Smooth muscle cell of the brain vasculature (primary cell): ENCODE measurements around the gene ATRX.
"Not testable (repeated sequence)": the region's sequence is repeated elsewhere in the genome, so short reads cannot be mapped to it uniquely, and the experiment has no call there.

ENCODE experiments used
- DNase-seq: peaks from one replicate; pipeline ENCODE4 v3.0.0-alpha.2; 2012; ENCODE audit warnings: low read depth, low spot score

Gene ATRX

DNA sequence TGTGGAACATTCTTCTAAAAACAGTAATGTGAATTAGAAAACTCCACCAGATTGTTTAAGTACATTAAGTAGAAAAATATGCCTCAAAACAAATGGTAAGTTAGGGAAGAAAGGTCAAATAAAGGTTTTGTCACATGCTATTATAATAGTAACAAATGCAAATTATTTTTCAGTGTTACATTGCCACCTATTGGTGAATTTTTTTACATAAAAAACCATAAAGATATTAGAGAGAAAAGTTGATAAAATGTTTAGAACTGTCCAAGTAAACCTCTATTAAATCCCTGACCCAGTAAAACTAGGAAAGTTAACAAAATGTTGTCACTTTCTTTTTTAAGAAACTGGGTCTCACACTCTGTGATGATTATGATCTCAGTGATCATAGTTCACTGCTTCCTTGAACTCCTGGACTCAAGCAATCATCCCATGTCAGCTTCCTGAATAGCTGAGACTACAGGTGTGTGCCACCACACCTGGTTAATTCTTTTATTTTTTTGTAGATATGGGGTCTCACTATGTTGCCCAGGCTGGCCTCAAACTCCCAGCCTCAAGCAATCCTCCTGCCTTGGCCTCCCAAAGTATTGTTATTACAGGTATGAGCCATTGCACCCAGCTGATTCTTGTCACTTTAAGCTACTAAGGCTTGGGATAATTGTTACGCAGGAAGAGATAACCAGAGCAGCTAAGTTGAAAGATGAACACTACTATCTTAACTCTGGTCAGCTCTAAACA, 157.6 kb downstream of the ATRX start:
- DNase-seq: no peak

DNA sequence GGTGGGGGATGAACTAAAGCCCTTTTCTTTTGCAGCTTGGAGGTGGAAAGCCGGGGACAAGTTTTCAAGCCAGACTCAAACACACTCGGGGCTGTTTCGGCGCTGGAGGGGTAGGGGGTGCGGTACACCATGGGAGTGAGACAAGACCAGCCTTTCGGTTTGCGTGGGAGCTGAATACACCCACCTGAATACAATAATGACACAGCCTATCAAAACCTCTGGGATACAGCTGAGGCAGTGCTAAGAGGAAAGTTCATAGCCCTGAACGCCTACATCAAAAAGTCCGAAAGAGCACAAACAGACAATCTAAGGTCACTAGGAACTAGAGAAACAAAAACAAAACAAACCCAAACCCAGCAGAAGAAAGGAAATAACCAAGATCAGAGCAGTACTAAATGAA, 163.3 kb downstream of the ATRX start:
- no peak for DNase-seq

DNA sequence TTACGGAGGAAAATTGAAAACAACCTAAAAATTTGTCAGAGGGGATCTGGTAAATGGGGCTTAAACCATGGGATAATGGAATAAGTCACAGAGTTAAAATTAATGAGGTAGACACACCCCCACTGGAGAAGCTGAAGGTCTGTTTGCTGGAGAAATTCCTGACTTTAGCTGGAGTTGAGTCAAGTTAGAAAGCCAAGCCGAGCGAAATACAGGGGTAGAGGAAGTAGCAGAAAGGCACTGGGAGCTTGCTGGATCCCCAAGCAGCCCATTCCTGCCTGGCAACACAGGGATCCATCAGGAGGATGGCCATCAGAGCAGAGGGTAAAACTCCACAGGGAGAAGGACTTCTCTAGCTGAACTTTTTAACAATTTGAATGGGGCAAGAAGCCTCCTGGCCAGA, 163.8 kb downstream of the ATRX start:
- DNase-seq: no peak

DNA sequence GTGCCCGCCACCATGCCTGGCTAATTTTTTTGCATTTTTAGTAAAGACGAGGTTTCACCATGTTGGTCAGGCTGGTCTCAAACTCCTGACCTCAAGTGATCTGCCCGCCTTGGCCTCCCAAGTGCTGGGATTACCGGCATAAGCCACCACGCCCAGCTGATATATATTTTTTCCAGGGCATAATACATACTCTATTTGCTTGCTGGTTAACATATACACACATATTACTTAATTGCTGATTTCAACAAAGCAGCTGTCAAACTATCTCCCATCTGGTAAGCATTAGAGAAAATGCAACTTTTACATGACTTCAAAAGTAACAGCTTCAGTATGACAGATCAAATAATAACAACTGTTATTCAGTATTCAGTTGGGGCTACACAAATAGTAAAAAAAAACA, 164.6 kb downstream of the ATRX start:
- DNase-seq: not testable (repeated sequence)

DNA sequence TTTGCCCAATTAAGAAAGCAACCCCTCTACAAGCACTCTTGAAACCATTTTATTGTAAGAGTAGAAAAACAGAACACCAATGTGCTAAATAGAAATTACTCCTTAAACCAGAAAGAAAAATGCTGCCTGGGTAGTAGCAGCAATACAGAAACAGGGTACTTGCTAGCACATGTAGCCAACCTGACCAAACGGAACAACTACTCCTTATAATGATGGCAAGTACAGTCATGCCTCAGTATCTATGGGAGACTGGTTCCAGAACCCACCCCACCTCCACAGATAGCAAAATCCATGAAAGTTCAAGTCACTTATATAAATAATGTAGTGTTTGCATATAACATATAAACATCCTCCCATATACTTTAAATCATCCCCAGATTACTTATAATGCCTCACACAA, 168.8 kb downstream of the ATRX start:
- DNase-seq: no peak

DNA sequence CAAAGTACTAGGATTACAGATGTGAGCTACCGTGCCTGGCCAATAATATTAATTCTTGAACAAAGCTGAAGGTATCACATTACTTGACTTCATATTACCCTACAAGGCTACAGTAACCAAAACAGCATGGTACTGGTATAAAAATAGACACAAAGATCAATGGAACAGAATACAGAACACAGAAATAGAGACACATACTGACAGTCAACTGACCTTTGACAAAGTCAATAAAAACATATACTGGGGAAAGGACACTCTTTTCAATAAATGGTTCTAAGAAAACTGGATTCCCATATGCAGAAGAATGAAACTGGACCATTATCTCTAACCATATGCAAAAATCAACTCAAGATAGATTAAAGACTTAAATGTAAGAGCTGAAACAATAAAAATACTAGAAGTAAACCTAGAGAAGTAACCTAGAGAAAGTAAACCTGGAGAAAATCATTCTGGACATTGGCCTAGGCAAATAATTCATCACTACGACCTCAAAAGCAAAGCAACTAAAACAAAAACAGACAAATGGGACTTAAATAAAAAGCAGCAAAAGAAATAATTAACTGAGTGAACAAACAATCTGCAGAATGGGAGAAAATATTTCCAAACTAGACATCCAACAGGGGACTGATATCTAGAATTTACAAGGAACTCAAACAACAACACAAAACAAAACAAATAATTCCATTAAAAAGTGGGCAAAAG, 182.2 kb downstream of the ATRX start:
- DNase-seq: no peak

DNA sequence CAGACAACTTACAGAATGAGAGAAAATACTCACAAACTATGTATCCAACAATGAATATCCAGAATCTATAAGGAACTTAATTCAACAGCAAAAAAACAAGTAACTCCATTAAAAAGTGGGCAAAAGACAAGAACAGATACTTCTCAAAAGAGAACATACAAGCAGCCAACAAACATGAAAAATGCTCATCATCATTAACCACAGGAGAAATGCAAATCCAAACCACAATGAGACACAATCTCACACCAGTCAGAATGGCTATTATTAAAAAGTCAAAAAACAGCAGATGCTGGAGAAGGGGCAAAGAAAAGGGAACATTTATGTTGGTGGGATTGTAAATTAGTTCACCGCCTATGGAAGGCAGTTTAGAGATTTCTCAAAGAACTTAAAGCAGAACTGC, 188.5 kb downstream of the ATRX start:
- no peak for DNase-seq

DNA sequence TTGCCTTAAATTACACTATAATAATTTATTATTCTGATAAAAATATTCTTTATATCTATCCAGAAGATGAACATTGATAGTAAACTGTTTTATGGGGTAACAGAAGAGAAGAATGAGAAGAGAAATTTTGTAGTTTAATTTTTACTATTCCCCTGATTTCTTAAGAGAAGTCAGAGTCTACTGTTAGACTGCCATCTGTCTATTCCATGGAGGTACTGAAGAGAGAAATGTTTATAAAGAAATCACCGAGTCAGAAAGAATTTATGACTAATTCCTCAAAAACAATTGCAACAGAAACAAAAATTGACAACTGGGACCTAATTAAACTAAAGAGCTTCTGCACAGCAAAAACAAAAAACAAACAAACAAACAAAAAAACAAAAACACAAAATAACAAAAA, 188.9 kb downstream of the ATRX start:
- DNase-seq: peak; percentile 2

DNA sequence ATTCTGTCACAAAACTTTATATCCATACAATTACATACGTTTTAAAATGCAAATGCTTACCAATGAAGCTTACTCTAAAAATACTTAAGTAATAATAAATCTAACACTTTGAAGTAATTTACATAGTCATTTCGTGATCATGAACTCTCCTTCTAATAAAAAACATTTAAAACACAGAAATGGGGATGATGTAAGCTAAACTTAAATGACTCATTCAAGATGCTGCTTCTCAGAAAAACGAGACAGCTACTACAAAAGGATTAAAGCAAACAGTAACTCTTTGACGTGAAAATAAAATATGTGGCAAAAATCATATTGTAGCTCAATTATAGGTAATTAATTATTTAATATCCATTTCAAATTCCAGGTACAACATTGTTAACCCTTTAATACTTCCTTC, 190.2 kb downstream of the ATRX start:
- no peak for DNase-seq

DNA sequence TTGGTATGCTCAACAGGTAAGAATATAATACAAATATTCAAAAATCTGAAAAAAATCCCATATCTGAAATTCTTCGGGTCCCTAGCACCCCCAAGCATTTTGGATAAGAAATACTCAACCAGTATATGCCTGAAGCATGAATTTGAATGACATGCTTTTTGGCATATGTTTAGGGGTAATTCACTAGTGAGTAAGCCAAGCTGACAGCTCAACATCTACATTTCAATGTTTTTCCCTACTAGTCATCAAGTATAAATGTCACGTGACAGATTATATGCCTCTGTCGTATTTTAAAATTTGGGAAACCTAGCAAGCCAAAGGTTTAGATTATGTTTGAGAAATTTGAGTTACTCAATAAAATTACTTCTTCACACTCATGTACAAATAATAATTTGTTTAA, 213.7 kb downstream of the ATRX start:
- no peak for DNase-seq

DNA sequence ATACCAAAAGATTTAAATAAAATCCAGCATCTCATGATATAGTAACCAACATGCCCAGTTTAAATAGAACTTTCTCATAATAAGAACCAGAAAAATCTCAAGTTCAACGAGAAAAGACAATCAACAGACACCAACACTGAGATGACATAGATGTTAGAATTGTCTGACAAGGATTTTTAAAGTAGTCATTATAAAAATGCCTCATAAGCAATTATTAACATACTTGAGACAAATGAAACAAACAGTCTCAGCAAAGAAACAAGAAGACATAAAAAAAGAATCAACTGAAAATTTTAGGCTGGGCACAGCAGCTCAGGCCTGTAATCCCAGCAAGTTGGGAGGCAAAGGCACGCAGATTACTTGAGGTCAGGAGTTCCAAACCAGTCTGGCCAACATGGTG, 220.7 kb downstream of the ATRX start:
- no peak for DNase-seq

DNA sequence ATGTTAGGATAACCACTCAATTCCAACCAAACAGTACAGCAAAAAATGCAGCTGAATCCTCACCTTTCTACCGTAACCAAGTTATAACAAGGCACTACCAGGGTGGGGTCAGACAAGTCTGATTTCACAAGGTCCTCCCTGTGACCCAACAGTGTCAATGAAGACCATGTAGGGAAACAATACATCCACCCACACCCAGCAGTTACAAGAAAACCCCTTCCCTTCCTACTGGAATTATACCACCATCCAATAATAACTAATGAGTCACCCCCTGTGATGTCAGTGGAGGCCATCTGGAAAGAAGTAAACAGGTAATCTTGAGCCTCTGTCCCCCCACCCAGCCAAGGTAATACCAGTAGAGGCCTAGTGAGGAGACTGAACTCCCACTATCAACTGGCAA, 221.2 kb downstream of the ATRX start:
- no peak for DNase-seq

DNA sequence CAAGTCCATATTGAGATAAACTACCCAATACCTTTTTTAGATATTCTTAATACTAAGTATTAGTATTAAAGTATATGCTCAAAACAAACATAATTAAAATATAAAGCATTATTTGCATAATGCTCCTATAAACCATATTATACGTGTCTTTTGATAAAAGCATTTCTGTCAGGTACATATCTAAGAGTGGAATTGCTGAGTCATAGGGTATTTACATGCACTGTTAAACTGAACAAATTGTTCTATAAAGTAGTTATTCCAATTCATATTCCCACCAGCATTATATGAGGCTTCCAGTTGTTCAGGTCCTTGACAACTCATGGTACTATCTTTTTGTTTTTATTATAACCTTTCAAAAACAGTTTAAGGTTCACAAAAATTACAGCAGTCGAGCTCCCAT, 224.6 kb downstream of the ATRX start:
- DNase-seq: no peak

DNA sequence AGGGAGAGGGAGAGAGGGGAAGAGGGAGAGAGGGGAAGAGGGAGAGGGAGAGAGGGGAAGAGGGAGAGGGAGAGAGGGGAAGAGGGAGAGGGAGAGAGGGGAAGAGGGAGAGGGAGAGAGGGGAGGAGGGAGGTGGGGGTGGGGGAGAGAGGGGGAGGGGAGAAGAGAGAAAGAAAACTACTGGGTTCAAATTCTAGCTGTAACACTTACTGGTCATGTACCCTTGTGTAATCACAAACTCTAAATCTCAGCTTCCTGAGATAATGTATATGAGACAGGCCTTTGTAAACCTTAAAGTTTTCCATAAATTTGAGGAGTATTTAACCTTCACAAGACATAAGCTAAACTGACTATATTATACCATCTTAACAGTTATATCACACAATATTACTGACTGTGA, 229.7 kb downstream of the ATRX start:
- DNase-seq: no peak

DNA sequence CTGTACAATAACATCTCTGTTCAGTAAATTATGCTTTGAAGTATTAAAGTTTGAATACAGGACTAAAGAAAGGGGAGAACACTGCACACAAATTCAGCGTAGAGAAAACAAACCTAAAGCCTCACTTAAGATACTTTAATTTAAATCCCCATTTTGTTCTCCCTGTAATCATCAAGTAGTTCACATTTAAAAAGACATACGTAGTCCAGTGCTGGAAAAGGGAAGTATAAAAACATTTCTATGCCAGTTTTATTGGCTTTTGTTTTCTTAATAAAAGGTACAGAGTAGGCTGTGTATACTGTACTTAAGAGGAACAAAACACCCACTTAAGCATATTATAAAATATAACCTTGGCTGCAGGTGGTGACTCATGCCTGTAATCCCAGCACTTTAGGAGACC, 237.3 kb downstream of the ATRX start:
- DNase-seq: no peak

DNA sequence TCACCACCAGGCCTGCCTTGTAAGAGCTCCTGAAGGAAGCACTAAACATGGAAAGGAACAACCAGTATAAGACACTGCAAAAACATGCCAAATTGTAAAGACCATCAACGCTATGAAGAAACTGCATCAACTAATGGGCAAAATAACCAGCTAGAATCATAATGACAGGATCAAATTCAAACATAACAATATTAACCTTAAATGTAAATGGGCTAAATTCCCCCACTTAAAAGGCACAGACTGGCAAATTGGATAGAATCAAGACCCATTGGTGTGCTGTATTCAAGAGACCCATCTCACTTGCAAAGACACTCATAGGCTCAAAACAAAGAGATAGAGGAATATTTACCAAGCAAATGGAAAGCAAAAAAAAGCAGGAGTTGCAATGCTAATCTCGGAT, 246.2 kb downstream of the ATRX start:
- not testable (repeated sequence) for DNase-seq

DNA sequence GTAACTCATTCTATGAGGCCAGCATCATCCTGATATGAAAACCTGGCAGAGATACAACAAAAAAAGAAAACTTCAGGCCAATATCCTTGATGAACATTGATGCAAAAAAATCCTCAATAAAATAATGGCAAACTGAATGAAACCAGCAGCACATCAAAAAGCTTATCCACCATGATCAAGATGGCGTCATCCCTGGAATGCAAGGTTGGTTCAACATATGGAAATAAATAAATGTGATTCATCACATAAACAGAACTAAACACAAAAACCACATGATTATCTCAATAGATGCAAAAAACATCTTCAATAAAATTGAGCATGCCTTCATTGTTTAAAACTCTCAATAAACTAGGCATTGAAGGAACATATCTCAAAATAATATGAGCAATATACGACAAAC, 254.8 kb downstream of the ATRX start:
- DNase-seq: not testable (repeated sequence)

DNA sequence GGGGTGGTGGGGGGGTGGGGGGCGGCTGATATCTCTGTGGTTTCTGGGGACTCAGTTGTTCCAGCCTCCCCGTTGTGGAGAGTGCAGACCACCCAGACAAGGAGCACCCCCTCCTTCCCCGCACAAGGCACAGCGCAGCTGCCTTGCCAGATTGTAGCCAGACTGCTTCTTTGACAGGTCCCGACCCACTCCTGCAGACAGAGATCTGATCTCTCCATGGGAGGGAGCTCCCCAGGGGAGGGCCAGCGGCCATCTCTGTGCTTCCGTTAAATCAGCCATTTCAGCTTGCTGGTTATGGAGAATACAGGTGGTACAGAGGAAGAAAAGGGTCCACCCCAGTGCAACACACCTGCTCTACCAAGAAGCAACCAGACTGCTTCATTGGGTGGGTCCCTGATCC, 258.0 kb downstream of the ATRX start:
- no peak for DNase-seq

DNA sequence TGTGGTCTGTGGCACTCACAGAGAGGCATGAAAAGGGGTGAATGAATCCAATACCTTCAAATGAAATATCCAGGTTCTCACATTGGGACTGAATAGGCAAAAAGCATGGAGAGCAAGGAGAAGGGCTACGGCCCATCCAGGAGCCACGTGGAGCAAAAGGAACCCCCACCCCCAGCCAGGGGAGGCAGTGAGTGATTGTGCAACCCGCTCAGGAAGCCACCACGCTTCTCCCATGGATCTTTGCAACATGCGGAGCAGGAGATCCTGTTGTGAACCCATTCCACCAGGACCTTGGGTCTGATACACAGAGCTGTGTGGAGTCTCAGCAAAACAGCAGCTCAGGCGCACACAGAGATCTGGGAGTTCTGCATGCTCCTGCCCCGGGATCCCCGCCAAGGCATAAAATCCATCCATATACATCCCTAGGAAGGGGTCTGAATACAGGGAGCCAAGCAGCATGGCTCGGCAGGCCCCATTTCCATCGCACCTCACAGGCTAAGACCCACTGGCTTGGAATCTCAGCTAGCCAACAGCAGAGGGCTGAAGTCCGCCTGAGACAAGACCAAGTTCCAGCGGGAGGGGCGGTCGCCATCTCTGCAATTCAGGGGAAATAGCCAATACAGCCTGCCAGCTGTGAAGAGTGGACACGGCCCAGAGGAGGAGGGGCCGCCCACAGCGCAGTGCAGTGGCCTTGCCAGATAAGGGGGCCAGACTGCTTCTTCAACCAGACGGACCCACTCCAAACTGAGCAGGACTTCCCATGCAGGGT, 258.6 kb downstream of the ATRX start:
- no peak for DNase-seq

DNA sequence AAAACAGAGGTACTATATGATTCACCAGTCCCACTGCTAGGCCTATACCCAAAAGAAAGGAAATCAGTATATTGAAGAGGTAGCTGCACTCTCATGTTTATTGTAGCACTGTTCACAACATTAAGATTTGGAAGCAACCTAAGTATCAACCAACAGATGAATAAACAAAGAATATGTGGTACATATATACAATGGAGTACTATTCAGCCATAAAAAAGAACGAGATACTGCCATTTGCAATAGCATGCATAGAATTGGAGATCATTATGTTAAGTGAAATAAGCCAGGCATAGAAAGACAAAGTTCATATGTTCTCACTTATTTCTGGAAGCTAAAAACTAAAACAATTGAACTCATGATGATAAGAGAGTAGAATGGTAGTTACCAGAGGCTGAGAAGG, 266.3 kb downstream of the ATRX start:
- DNase-seq: no peak

DNA sequence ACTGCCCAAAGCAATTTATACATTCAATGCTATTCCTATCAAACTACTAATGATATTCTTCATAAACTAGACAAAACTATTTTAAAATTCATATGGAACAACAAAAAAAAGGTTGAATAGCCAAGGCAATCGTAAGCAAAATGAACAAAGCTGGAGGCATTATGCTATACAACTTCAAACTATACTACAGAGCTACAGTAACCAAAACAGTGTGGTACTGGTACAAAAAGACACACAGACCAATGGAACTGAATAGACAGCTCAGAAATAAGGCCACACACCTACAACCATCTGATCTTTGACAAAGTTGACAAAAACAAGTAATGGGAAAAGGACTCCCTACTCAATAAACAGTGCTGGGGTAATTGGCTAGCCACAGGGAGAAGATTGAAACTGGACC, 271.8 kb downstream of the ATRX start:
- DNase-seq: no peak

DNA sequence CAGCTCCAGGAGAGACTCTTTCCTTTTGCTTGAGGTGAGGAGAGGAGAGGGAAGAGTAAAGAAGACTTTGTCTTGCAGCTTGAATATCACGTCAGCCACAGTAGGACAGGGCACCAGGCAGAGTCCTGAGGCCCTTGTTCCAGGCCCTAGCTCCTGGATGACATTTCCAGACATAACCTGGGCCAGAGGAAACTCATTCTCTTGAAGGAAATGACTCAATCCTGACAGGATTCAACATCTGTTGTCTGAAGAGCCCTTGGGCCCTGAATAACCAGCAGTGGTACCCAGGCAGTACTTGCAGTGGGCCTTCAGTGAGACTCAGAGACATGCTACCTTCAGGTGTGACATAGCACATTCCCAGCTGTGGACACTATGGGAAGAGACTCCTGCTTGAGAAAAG, 276.0 kb downstream of the ATRX start:
- no peak for DNase-seq

DNA sequence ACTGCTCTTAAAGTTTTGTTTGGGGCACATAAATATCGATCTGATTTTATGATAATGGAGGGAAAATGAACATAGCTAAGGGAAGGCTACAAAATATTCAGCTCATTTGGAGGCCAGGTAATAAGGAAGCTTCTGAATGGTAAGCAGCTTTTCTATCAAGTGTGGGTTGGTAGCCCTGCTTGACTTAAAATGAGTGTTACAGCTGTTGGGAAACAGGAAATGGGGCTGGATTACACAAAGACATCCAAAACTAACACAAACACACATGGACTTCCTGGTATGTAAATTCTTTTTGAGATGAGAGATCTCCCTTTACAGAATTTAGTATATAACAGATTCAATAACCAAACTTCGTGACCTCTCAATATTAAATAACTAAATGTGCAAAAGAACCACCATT, 280.8 kb downstream of the ATRX start:
- peak; percentile 13 for DNase-seq
